Endothelial cell (in vitro differentiated cells): ENCODE results near the gene AP4E1. TPM values are rescaled to one million over a fixed set of nuclear protein-coding genes. Genes with fewer than 3 reads are reported as not detected.
"Not testable (repeated sequence)": the region's sequence is repeated elsewhere in the genome, so short reads cannot be mapped to it uniquely, and the experiment has no call there.

ENCODE experiments used
- DNase-seq: peaks from one replicate; pipeline ENCODE4 v3.0.0; 2021; ENCODE audit warnings: low spot score
- H3K27ac Mint-ChIP-seq: one replicate; pipeline ENCODE4 v1.8.0; 2021; ENCODE audit warnings: mixed read lengths, inconsistent platforms; ENCODE audit not compliant: unreplicated experiment
- H3K27me3 Mint-ChIP-seq: one replicate; pipeline ENCODE4 v1.8.0; 2021; ENCODE audit warnings: mild to moderate bottlenecking, moderate library complexity, mixed read lengths, inconsistent platforms; ENCODE audit not compliant: unreplicated experiment
- H3K36me3 Mint-ChIP-seq: one replicate; pipeline ENCODE4 v1.8.0; 2021; ENCODE audit warnings: mild to moderate bottlenecking, low read depth, mixed read lengths, inconsistent platforms; ENCODE audit not compliant: unreplicated experiment
- H3K4me1 Mint-ChIP-seq: one replicate; pipeline ENCODE4 v1.8.0; 2021; ENCODE audit warnings: mild to moderate bottlenecking, mixed read lengths, inconsistent platforms; ENCODE audit not compliant: unreplicated experiment
- H3K4me3 Mint-ChIP-seq: one replicate; pipeline ENCODE4 v1.8.0; 2021; ENCODE audit warnings: mild to moderate bottlenecking, mixed read lengths, inconsistent platforms; ENCODE audit not compliant: unreplicated experiment
- H3K9me3 Mint-ChIP-seq: one replicate; pipeline ENCODE4 v1.8.0; 2021; ENCODE audit warnings: mixed read lengths, inconsistent platforms; ENCODE audit not compliant: unreplicated experiment
- CTCF ChIP-seq: fragments of 200-600 bp; sonication (generic); IDR thresholded peaks from one replicate; pipeline ENCODE4 v1.5.0; 2021; ENCODE audit warnings: antibody characterized with exemption; ENCODE audit not compliant: unreplicated experiment
- total RNA-seq: library from RNA; stranded (reverse); fragmentation: NEBNext Ultra II Directional; extraction: Animal tissue kit (Norgen Biotek cat#: 25700); gene quantifications from one replicate; pipeline ENCODE4 v1.2.1, GENCODE V29; 2021; ENCODE audit not compliant: unreplicated experiment

The AP4E1 gene
- total RNA-seq, 1 donor from 2014 or later = 7.4 TPM

- peaks cover 3% of the 10 kb centered on the region for H3K27me3 Mint-ChIP-seq
- H3K36me3 Mint-ChIP-seq = peaks cover 8% of the 10 kb centered on the region
- DNase-seq = no peak
- no peak overlapping the region for H3K4me3 Mint-ChIP-seq
- no peak for TF ChIP-seq CTCF
- no peaks in the 10 kb centered on the region for H3K9me3 Mint-ChIP-seq
- H3K4me1 Mint-ChIP-seq = peaks cover 12% of the 10 kb centered on the region
- no peak overlapping the region for H3K27ac Mint-ChIP-seq
Measured at GRCh38 chr15:50904211-50904610, 4.3 kb upstream of the AP4E1 start.

- Mint-ChIP-seq H3K4me1 (peaks cover 13% of the 10 kb centered on the region), H3K4me3 (no peak overlapping the region), H3K27me3 (peaks cover 3% of the 10 kb centered on the region), H3K27ac (no peak overlapping the region), H3K36me3 (peaks cover 8% of the 10 kb centered on the region), H3K9me3 (no peaks in the 10 kb centered on the region)
- TF ChIP-seq CTCF = no peak
- no peak for DNase-seq
Measured at GRCh38 chr15:50905055-50905454, 3.4 kb upstream of the AP4E1 start.

- Mint-ChIP-seq H3K27me3 (peaks cover 3% of the 10 kb centered on the region), H3K4me3 (peak overlapping the region; percentile 97), H3K4me1 (peaks cover 13% of the 10 kb centered on the region), H3K9me3 (no peaks in the 10 kb centered on the region), H3K27ac (peak overlapping the region; percentile 87), H3K36me3 (peaks cover 8% of the 10 kb centered on the region)
- TF ChIP-seq CTCF = no peak
- DNase-seq = no peak
Measured at GRCh38 chr15:50906954-50907600, 1.4 kb upstream of the AP4E1 start.

- peak; percentile 50 for DNase-seq
- H3K9me3 Mint-ChIP-seq = no peaks in the 10 kb centered on the region
- H3K36me3 Mint-ChIP-seq = peaks cover 8% of the 10 kb centered on the region
- peaks cover 9% of the 10 kb centered on the region for H3K4me1 Mint-ChIP-seq
- peaks cover 3% of the 10 kb centered on the region for H3K27me3 Mint-ChIP-seq
- H3K27ac Mint-ChIP-seq = peak overlapping the region; percentile 87
- TF ChIP-seq CTCF = no peak
- H3K4me3 Mint-ChIP-seq = peak overlapping the region; percentile 97
Measured at GRCh38 chr15:50907601-50908208, 778 bp upstream of the AP4E1 start.

GRCh38 chr15:50909010-50909317 lies 481 bp downstream of the AP4E1 start:
- Mint-ChIP-seq H3K4me1 (peaks cover 8% of the 10 kb centered on the region), H3K4me3 (peak overlapping the region; percentile 96), H3K36me3 (peaks cover 8% of the 10 kb centered on the region), H3K27me3 (peaks cover 3% of the 10 kb centered on the region), H3K27ac (peak overlapping the region; percentile 86), H3K9me3 (no peaks in the 10 kb centered on the region)
- no peak for DNase-seq
- TF ChIP-seq CTCF = no peak

GRCh38 chr15:50910426-50910795 lies 1.9 kb downstream of the AP4E1 start:
- not testable (repeated sequence) for H3K36me3 Mint-ChIP-seq, H3K27me3 Mint-ChIP-seq, H3K4me3 Mint-ChIP-seq, H3K27ac Mint-ChIP-seq, DNase-seq, H3K4me1 Mint-ChIP-seq, H3K9me3 Mint-ChIP-seq
